NCI-H128 (cell line): ENCODE measurements around the gene MIA2.
"Not testable (repeated sequence)": the region's sequence is repeated elsewhere in the genome, so short reads cannot be mapped to it uniquely, and the experiment has no call there.

Experiments
- DNase-seq: peaks from one replicate; lab custom pipeline; 2025; ENCODE audit not compliant: unreplicated experiment; lab: John Stamatoyannopoulos, UW

The MIA2 gene

GRCh38 chr14:39266525-39266870 lies 32.8 kb downstream of the MIA2 start:
- DNase-seq, result no peak

GRCh38 chr14:39266871-39267607 lies 33.3 kb downstream of the MIA2 start:
- DNase-seq, result peak; percentile 36

- DNase-seq, result no peak
Measured at GRCh38 chr14:39267608-39268005, 33.9 kb downstream of the MIA2 start.

GRCh38 chr14:39268393-39268792 lies 34.7 kb downstream of the MIA2 start:
- DNase-seq, result peak; percentile 10

GRCh38 chr14:39272918-39273317 lies 39.2 kb downstream of the MIA2 start:
- DNase-seq, result no peak

- DNase-seq, result no peak
Measured at GRCh38 chr14:39275395-39275794, 41.7 kb downstream of the MIA2 start.

- DNase-seq, result no peak
Measured at GRCh38 chr14:39276005-39276404, 42.3 kb downstream of the MIA2 start.

GRCh38 chr14:39276579-39277114 lies 42.9 kb downstream of the MIA2 start:
- no peak for DNase-seq

GRCh38 chr14:39279515-39279914 lies 45.8 kb downstream of the MIA2 start:
- no peak for DNase-seq

- DNase-seq, result not testable (repeated sequence)
Measured at GRCh38 chr14:39280678-39281077, 47.0 kb downstream of the MIA2 start.

- no peak for DNase-seq
Measured at GRCh38 chr14:39289523-39289922, 55.8 kb downstream of the MIA2 start.

- no peak for DNase-seq
Measured at GRCh38 chr14:39291701-39292100, 58.0 kb downstream of the MIA2 start.

GRCh38 chr14:39293629-39294028 lies 59.9 kb downstream of the MIA2 start:
- no peak for DNase-seq

GRCh38 chr14:39300389-39300788 lies 66.7 kb downstream of the MIA2 start:
- not testable (repeated sequence) for DNase-seq

GRCh38 chr14:39302124-39302810 lies 68.6 kb downstream of the MIA2 start:
- no peak for DNase-seq

- DNase-seq, result no peak
Measured at GRCh38 chr14:39303115-39303514, 69.4 kb downstream of the MIA2 start.

GRCh38 chr14:39307815-39308214 lies 74.1 kb downstream of the MIA2 start:
- no peak for DNase-seq

GRCh38 chr14:39310051-39310450 lies 76.3 kb downstream of the MIA2 start:
- DNase-seq, result no peak

- no peak for DNase-seq
Measured at GRCh38 chr14:39315859-39316444, 82.2 kb downstream of the MIA2 start.

- no peak for DNase-seq
Measured at GRCh38 chr14:39316830-39317553, 83.3 kb downstream of the MIA2 start.

- DNase-seq, result no peak
Measured at GRCh38 chr14:39318574-39318973, 84.9 kb downstream of the MIA2 start.
